Stimulated activated CD4-positive, alpha-beta T cell treated with anti-CD3 and anti-CD28 coated beads, Interleukin-2, amount 100 ng/mL, for 24 hours (primary cell): ENCODE results near the gene GNA12.

ENCODE experiments used
- DNase-seq, 2 donors: peaks; one replicate each; pipeline ENCODE4 v3.0.0-alpha.2; 2020

Gene GNA12, protein sequence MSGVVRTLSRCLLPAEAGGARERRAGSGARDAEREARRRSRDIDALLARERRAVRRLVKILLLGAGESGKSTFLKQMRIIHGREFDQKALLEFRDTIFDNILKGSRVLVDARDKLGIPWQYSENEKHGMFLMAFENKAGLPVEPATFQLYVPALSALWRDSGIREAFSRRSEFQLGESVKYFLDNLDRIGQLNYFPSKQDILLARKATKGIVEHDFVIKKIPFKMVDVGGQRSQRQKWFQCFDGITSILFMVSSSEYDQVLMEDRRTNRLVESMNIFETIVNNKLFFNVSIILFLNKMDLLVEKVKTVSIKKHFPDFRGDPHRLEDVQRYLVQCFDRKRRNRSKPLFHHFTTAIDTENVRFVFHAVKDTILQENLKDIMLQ

DNA sequence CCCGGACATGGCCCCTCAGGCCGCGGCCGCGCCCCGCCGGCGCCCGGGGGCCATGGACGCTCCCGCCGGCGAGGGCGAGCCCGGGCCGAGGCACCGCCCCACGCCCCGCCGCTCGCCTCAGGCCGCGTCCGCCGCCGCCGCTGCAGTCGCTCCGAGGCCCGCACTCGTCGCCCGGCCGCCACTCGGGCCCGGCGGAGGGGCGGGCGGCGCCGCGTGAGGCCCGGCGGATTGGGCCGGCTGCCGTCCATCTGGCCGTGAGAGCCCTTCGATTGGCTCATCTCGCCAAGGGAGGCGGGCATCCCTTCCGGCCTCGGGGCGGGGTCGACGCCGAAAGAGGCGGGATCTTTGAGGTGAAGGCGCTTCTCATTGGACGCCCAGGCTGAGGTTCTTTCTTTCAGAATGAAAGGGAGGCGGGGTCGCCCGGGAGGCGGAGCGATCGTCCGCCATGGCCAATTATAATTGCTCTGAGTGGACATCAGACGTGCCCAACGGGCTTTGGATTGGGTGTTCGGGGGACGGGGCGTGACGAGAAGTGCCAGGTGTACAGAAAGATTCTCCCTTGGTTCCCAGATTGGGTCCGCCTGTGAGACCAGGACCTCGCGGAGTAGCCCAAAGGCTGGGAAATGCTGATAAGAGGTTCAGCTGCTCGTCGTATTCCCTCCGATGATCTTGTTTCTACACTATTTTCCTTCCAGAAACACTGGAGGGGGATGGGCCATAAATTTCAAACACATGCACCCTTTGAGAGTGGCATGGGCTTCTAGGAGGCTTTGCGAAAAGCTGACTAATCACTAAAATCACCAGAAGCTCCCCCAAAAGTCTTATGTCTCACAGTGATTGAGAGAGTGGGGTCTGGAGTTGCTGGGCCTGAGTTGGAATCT is at the start of gene GNA12:
Gene GNA12 (minus strand): TSS at position 156 of the 881 bp plus-strand sequence. CDS start 147 bp downstream, at position 9.
- DNase-seq = peak; percentile 98 to 99

DNA sequence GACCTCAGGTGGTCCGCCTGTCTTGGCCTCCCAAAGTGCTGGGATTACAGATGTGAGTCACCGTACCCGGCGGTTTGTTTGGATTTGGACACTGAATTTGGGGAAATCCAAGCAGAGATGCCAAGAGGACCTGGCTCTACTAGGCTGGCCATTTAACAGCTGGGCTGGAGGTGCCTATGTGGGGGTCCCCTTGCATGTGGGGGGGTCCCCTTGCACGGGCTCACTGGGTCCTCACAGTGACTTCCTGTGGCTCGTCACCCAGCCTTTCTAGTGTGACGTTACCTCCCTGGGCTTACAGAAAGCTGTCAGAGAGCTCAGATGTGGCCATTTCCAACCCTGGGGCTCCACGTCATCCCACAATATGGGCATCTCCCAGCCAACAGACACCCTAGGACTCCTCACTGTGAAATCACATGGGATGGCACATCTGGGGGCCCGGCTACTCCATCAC is 49.3 kb upstream of the GNA12 start:
- DNase-seq = no peak

DNA sequence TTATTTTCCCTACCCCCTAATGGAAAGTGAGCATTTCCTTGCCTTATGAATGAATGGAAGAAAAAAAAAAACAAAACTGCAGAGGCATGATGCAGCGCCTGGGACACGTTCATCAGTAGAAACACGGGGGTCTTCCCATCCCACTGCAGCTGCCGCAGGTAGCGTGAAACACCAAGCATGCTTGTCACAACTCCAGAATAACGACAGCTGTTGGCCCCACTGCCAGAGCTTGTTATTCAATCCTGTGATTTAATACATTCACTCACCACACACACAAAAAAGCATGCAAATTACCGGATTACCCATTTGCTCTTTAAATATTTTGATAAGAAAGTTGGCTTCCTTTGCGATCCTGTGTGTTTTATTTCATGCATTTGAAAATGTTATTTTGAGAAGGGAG is 48.4 kb upstream of the GNA12 start:
- DNase-seq = no peak

DNA sequence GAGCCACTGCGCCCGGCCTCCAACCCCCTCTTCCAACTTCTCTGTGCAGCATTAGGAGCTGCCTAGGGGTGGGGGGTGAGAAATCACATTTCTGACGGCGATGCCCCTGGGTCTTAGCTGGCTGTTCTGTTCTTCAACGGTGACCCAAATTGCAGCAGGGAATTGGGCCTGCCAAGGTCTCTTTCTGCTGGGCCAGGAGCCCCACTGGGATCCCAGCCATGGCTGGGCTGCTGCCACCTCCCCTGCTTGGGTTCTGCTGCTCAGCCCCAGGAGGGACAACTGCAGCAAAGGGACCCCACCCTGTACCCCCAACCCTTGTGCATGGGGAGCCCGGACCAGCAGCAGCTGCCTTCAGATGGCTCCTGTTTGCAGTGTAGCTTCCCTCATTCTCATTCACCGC is 43.7 kb upstream of the GNA12 start:
- DNase-seq = no peak

DNA sequence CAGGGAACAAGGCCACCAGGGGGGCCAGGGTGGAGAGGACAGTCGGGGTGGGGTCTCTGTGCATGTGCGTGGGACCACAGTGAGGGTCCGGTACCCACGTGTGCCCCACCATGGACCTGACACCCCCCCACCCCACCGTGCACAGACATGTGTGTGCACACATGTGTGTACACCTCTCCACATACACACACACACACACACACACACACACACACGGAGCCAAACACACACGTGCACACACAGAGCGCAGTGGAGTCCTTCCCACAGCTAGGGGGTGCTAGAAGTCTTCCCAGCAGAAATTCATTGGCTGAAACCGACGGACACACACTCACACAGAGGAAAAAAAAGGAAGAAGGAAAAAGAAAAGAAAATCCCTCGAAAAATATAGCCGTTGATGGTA is 42.8 kb upstream of the GNA12 start:
- peak; percentile 54 to 68 for DNase-seq

DNA sequence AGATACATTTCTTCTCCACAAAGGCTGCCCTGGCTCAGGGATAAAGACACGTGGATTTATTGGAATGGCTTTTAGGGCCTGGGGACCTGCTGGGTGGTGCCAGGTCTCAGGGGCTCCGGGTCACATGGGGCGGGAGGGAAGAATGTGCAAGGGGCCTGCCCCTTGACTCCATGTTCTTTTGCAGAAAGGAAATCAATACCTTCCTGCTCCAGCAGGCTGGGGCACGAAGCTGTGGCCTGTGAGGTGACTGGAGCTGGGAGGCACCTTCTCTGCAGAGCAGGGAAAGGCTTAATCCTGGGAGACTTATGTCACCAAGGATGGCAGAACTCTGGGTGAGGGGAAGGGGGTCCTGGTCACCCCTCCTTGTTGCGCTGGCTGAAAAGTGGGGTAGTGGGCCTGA is 42.3 kb upstream of the GNA12 start:
- no peak for DNase-seq

DNA sequence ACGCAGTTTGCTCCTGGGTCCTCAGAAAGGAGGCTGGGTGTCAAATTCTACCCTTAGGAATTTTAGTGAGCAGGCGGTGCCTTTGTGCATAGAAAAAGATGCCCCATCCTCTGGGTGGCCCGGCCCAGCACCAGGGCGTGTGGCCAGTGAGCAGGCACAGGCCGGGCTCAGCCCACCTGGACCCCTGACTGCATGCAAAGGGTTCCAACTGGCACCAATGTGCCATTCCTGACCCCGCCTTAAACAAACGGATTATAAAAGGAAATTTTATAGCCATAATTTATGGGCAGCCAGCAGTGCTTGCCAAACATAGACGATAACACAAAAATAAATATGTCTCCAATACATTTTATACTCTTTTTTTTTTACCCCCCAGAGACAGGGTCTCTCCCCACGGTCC is 40.1 kb upstream of the GNA12 start:
- DNase-seq = no peak

DNA sequence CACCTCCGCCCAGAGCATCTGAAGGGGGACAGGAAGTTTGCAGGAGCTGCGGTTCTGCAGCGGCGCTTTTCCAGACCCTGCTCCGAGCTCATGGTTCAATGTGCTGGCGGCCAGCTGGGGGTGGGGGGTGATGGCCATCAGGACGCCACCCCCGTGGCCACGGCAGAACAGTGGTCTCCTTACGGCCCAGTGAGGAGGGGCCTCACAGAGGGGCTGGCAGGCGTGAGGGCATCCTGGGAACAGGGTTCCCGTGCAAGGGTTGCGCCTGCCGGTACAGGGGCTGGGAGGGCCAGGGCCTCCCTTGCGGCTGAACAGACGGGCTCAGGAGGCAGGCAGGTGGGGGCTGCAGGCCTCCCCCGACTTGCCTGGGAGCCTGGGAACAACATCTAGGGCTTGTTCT is 39.0 kb upstream of the GNA12 start:
- no peak for DNase-seq

DNA sequence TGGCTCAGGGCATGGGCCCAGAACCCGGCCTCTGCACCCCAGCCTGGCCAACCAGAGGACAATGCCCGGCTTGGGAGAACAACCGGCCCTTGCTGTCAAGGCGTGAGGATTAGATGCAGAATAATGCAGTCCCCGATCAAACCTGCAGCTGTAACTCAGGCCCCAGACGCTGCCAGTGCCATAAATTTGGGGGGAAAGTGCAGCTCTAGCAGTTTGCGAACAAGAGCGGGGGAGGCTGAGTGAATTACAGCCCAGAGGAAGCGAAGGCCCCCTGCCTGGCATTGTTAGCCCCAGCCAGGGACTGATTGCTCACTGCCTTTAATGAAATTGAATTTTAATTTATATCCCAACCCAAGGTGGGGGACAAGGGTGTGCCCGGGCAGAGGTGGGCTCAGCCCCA is 38.0 kb upstream of the GNA12 start:
- DNase-seq = no peak

DNA sequence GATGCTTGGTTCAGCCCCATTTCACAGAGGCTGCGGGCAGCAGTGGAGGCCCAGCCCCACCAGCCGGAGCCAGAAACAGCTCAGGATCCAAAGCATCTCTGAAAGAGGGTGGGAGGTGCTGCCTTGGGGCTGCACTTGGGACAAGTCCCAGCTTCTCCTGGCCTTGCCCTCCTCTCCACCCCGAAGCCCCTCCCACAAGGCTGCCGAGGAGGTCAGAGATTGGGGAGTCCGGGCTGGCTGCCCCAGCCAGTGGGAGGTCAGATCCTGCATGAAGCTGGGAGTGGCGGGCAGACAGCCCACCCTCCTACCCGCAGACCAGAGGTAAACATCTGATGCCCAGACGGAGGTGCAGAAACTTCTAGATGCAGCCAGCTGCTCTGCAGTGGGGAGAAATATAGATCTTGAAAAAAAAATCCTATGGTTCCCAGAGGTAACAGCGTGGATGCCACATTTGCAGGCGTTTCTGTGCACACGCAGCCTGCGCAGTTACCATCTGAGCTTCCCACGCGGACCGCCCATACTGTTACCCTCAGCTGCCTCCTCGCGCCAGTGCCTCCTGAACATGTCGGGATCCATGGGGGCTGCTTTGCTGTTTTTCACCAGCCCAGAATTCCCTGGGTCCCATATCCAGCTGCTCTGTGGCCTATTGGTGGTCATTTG is 36.9 kb upstream of the GNA12 start:
- DNase-seq = no peak

DNA sequence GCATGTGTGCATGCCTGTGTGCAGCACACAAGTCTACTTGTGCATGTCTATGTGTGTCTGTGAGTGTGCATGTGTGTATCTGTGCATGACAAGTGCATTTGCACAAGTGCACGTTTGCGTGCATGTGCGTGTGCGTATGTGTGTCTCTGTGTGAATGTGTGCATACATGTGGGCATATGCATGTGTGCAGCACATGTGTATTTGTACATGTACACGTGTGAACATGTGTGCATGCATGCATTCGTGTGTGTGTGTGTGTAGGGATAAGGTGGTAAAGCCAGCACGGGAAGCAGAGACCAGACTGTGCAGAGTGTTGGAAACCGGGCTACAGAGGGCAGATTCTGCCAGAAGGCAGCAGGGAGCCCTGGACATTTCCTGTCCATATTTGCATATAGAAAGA is 35.9 kb upstream of the GNA12 start:
- DNase-seq = no peak

DNA sequence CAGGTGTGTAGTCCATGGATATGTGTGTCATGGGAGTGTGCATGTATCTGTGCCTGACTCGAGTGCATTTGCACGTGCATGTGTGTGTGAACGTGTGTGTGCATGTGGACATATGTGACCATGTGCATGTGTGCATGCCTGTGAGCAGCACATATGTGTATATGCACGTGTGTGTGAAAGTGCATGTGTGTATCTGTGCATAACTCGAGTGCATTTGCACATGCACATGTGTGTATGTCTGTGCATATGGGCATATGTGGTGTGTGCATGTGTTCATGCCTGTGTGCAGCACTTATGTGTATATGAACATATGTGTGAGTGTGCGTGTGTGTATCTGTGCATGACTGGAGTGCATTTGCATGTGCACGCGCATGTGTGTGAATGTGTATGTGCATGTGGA is 35.2 kb upstream of the GNA12 start:
- DNase-seq = no peak

DNA sequence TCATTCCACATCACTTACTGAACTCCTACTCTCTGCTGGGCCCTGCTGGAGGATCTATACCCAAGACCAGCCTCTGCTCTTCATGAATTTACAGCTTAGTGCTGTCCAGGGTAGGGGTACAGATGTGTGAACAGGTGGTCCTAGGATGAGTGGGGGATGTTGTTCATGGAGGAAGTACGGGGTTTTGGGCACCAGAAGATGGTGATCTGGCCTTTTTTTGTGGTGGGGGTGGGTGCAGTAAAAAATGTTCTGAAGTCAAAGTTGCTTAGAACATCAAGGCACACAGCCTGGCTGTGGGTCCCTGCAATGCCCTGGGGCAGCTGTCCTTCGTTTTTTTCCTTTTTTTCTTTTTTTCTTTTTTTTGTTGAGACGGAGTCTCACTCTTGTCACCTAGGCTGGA is 34.2 kb upstream of the GNA12 start:
- no peak for DNase-seq

DNA sequence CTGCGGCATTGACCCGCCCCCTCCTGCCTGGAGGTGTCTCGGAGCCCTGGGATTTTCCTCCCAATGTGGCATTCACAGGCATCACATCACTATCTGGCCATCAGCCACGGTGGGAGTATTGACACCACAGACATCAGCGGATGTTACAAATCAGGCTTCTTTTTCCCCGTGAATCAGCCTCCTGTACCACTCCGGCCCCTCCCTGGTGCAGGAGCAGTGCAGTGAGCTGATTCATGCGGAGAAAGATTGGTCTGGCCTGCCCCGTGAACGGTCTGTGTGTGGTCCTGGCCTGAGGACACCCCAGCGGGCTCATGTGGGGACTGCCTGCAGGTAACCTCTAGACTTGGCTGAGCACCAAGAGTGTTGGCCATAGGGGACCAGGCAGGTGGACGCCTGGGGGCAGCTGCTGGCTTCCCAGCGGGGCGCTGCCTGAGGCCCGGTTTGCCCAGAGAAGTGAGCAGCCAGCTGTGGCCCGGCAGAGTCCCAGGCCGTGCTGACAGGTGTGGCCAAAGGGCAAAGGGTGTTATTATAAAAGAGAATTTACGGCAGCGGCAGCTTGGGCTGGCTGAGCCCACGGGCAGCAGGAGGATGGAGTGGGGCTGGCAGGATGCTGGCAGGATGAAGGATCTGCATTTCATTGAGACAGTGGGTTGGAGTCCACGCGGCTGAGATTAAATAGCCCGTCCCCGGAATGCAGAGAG is 32.1 kb upstream of the GNA12 start:
- no peak for DNase-seq

DNA sequence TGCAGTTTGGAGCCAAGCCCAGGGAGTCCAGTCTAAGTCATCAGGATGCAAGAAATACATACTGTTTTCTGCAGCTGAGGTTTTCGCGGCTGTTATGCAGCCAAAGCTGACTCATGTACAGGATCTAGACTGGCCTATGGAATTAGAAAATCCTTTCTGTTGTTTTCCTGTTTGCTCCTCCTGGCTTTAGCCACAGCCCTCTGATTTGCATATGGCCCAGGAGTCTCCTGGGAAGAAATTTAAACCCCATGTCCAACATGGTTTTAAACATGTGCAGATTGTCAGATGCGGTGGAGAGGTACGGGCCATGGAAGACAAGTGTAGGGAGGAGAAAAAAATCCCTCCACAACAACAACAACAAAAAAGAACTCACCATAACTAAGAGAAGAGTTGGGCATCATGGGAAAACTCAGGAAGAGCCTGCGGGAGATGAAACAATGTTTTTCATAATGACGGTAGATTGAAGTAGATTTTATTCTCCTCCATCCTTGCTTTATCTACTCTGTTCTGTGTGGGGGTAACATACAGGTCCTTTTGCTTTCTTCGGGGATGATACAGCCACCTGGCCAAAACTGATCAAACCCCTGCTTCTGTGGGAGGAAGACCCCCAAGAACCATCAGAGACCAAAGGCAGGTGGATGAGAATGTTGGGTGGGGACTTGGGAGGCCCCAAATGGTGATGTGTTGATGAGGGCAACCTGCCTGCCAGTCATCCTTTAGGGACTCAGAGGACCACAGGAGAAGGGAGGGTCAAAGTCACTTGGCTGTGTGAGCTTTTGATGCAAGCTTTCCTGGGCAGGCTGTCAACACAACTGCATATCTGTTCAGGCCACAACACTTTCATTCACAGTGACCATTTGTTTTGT is 29.8 kb upstream of the GNA12 start:
- DNase-seq = no peak

DNA sequence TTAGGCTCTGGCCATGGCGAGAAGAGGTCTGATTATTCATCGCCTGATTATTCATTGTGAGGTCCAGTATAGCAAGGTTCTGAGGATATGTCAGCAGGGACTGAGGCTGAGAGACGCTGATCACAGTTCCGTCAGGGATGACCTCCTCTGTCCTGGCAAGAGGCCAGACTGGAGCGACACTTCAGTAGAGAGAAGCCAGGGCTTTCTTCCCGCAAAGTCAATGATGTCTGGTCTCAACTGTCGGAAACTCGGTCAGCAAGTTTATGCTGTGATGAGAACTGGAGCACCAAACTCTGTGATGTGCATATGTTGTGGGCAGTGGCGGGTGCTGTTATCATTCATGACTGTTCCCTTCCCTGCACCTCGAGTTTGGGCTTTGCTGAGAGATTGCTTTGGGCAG is 29.0 kb upstream of the GNA12 start:
- no peak for DNase-seq

DNA sequence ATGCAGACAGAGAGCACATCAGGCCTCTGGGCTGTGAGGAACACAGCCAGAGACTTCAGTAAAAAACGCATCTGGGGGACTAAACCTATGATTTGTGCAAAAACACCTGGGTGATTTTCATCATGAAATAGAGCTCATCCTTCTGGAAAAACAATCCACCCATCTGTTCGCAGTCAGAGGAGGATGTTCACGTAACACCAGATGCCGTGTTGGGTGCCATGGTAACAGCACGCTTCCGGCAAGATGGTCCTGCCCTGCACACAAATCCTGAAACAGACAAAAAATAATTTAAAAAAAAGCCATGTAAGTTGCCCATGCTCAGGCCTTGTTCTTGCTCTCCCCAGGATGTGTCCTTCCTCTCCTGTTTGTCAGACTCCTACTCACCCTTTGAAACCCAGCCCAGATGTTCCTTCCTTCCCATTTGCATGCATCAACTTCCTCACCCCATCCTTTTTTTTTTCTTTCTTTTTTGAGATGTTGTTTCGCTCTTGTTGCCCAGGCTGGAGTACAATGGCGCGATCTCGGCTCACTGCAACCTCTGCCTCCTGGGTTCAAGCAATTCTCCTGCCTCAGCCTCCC is 28.3 kb upstream of the GNA12 start:
- DNase-seq = no peak

DNA sequence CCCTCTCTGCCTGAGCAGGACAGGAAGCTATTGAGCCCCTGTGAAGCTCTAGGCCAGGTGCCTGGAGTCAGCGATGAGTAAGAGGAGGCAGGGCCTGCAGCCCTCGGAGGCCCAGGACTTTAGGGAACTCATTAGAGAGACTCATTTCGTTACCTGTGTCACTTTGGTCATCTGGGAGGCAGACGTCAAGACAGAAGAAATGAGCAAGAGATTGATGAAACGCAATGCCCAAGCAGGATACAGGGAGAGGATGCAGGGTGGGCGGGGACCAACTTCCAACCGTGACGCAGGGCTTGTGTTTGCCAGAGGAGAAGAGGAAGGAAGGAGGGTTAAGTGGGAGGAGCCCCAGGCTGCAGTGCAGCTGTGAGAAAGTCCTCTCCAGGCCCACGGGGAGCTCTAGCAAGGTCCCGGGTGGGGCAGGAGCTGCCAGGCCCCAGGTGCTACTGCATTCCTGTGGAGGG is 26.4 kb upstream of the GNA12 start:
- peak; percentile 50 to 66 for DNase-seq

DNA sequence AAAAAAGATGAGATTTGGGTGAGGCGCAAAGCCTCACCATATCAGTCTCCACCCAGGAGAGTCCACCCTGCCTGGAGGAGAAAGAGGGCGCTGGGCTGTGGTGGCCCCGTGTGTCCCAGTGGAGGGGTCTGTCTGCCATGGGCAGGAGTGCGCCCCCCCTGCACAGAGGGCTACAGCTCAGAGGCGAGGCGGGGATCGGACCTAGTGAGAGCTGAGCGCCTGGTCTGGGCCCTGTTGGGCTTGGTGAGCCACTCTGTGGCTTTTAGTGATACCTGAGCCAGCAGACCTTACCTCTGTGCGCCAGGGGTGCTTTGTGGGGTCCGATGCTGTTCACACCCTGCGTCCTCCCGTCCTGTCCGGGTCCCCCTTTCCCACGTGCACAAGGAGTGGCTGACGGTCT is 25.9 kb upstream of the GNA12 start:
- no peak for DNase-seq

DNA sequence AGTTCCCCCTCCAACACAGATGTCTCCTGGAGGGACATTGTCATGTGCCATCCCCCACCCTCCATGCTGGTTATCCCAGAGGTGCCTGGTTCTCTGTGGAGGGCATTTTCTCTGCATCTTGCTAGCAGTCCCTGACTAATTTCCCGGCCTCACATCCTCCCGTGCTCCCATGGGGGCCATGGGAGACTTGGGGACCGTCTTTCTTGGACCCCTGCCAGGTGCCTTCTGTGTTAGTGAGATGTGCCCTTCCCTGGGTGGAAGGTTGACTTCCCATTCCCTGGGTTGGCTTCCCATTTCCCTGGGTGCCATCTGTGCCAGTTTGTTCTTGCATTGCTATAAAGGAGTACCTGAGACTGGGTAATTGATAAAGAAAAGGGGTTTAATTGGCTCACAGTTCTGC is 22.5 kb upstream of the GNA12 start:
- DNase-seq = no peak

DNA sequence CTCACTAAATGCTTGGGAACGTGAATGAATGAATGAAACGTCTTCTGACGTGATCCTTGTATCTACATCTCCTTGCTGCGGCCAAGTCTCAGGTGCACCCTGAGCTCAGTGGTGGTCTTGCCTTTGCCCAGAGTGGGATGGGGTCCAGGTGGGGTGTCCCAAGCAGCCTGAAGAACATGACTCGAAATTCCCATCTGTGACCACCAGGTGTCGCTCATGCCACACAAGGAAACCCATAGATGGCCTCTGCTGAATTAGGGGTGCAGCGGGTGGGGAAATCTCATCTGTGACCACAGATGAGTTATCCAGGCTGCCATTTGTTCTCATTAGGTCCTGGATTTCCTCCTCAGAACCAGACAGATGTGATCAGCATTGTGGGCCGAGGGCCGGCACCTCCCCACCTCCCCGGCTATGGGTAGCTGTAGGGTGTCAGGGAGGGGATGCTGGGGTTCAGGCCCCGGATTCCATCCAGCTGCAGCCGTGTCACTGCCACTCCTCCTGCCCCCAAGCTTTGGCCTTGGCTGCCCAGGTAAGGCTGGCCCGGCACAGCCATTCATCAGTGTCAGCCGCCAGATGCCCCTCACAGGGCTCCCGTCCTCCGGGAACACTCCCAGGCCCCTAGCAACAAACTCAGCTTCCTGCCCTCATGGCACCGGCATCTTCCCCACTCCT is 21.0 kb upstream of the GNA12 start:
- peak; percentile 81 to 82 for DNase-seq
